HEK293T (cell line): ENCODE results near the gene RNU1-4.
"Not testable (repeated sequence)": the region's sequence is repeated elsewhere in the genome, so short reads cannot be mapped to it uniquely, and the experiment has no call there.

Source experiments
- BHLHE40 ChIP-seq: fragments of 450-650 bp; IDR thresholded peaks from 2 replicates; pipeline ENCODE4 v1.6.1; 2016; ENCODE audit warnings: mild to moderate bottlenecking, moderate library complexity, borderline replicate concordance
- ELF4 ChIP-seq: fragments of 450-650 bp; IDR thresholded peaks from 2 replicates; pipeline ENCODE4 v1.6.1; 2017; ENCODE audit warnings: antibody characterized with exemption
- L3MBTL2 ChIP-seq: fragments of 450-650 bp; conservative IDR thresholded peaks from 2 replicates; pipeline ENCODE4 v1.6.1; 2016; ENCODE audit warnings: mild to moderate bottlenecking
- SUZ12 ChIP-seq: fragments of 450-650 bp; IDR thresholded peaks from 2 replicates; pipeline ENCODE4 v1.6.1; 2016; ENCODE audit warnings: mild to moderate bottlenecking

DNA sequence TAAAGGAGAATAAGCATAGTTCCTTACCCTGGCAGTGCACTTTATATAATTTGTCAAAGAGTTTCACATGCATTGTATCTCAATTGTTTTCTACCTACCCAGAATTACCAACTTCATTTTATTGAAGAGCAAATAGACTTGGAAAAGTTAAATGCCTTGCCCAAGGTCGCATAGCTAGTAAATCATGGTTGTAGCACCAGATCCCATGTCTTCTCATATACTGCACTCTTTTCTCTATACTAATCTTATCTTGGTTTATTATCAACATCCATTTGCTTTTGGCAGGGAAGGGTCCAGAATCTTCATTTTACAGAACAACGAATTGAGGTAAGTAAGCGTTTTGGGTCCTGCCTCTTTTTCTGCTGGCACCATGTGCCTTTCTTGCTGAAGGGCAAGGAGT is 46.9 kb downstream of the RNU1-4 start:
- not testable (repeated sequence) for TF ChIP-seq SUZ12, BHLHE40, ELF4, L3MBTL2
